ENCODE measurements around the gene TBC1D8. TPM values are rescaled to one million over a fixed set of nuclear protein-coding genes. Genes with fewer than 3 reads are reported as not detected.

Gene TBC1D8
- total and polyA plus RNA-seq, 2 of the 8 experiments (the other 6 are each of a cell fraction or from before 2014, with no cell fraction given) = 20.8 to 21.8 TPM

GRCh38 chr2:101007415-101008345 lies 143.5 kb downstream of the TBC1D8 start:
- peaks cover 18 to 32% of the 10 kb centered on the region in 2 experiments for H4K20me1 ChIP-seq (replicated peaks in 1 of 2; ENCODE audit: control insufficient read depth in 1 of 2, insufficient read depth in 2 of 2, low read length in 2 of 2)
- WGBS, 2 experiments (ENCODE audit: extremely low coverage in 1 of 2, insufficient coverage in 1 of 2, insufficient read length in 1 of 2, insufficient replicate concordance in 2 of 2, low coverage in 1 of 2, low lambda C conversion rate in 2 of 2, missing lambda C conversion rate in 1 of 2) = 85% methylated on average over 11 of the region's 11 CpGs; no CpG with 5 or more reads in 1 of the 2 experiments

More at GRCh38 chr2:101007415-101008345, 143.5 kb downstream of the TBC1D8 start:
- Histone ChIP-seq H3K9me3 (ENCODE audit: insufficient read depth in 2 of 2, low read depth in 1 of 2, low read length in 1 of 2) (no peaks in the 10 kb centered on the region), H3K27me3 (replicated peaks in 1 of 4; ENCODE audit: control insufficient read depth in 3 of 4, extremely low read depth in 1 of 4, insufficient read depth in 3 of 4, low read length in 3 of 4) (no peaks in the 10 kb centered on the region; a peak in 1 of 7 replicates), H2BK5ac (ENCODE audit: low read depth, low read length) (no peak overlapping the region), H3K4me3 (ENCODE audit: extremely low read depth in 1 of 4, insufficient read depth in 2 of 4, low read depth in 3 of 4, low read length in 4 of 4) (no peak overlapping the region), H2AFZ (ENCODE audit: low read length) (no peak overlapping the region), H4K5ac (ENCODE audit: insufficient read length, low read depth, low read length) (no peak overlapping the region), H2BK12ac (ENCODE audit: low read depth, low read length) (no peak overlapping the region), H3K79me1 (ENCODE audit: low read depth, low read length) (peaks cover 3% of the 10 kb centered on the region), H3K79me2 (ENCODE audit: control insufficient read depth in 1 of 2, insufficient read depth in 2 of 2, low read length in 2 of 2) (peaks cover 6 to 27% of the 10 kb centered on the region in 2 experiments), H2BK15ac (ENCODE audit: low read length) (no peak overlapping the region), H3K14ac (ENCODE audit: insufficient read length) (no peak overlapping the region), H3K4me2 (ENCODE audit: insufficient read depth in 1 of 2, low read depth in 2 of 2, low read length in 2 of 2) (no peak overlapping the region), H3K27ac (ENCODE audit: low read depth, low read length) (no peak overlapping the region), H3K23ac (ENCODE audit: insufficient read length) (no peak overlapping the region), H4K8ac (ENCODE audit: extremely low read depth, insufficient read depth, low read length) (peak overlapping the region; percentile 85; the same call in 1 of the 2 replicates), H4K91ac (replicated peaks; ENCODE audit: insufficient read length, low read length) (no peak overlapping the region), H2AK5ac (ENCODE audit: low read depth, low read length) (no peak overlapping the region), H3K4me1 (replicated peaks in 1 of 4; ENCODE audit: control insufficient read depth in 3 of 4, insufficient read depth in 4 of 4, low read length in 3 of 4) (peaks cover 0 to 8% (median 7%) of the 10 kb centered on the region in 4 experiments; a peak in 4 of 7 replicates), H3K9ac (replicated peaks in 1 of 4; ENCODE audit: extremely low read depth in 1 of 4, low read depth in 3 of 4, low read length in 3 of 4) (no peak overlapping the region), H2BK120ac (replicated peaks; ENCODE audit: low read depth, low read length) (no peak overlapping the region), H3K36me3 (ENCODE audit: control insufficient read depth in 2 of 4, insufficient read depth in 4 of 4, low read length in 3 of 4) (peaks cover 33 to 93% (median 57%) of the 10 kb centered on the region in 4 experiments), H3K18ac (ENCODE audit: extremely low read depth, low read length) (no peak overlapping the region), H2BK20ac (ENCODE audit: low read length) (no peak overlapping the region), H3K23me2 (ENCODE audit: low read depth, low read length) (peaks cover 4% of the 10 kb centered on the region; the same call in 1 of the 2 replicates), H3K56ac (replicated peaks; ENCODE audit: insufficient read length, low read depth, low read length) (no peak overlapping the region), H3K4ac (replicated peaks; ENCODE audit: insufficient read length, low read depth, low read length) (no peak overlapping the region)
- DNase-seq (ENCODE audit: low read depth in 1 of 2, low spot score in 2 of 2) = no peak
- TF ChIP-seq TAF7 (optimal IDR thresholded peaks at IDR 0.05; ENCODE audit: borderline replicate concordance, low read depth, low read length) (peak; percentile 54), CHD2 (IDR thresholded peaks at IDR 0.05; ENCODE audit: low read length) (peak; percentile 40; the same call in 1 of the 2 replicates), SIX5 (IDR thresholded peaks at IDR 0.05; ENCODE audit: low read depth, low read length) (no peak), POLR2AphosphoS5 (IDR thresholded peaks at IDR 0.05; ENCODE audit: low read depth, low read length) (peak; percentile 82), POLR2A (IDR thresholded peaks at IDR 0.05; ENCODE audit: control extremely low read depth in 1 of 2, low read depth in 2 of 2, low read length in 2 of 2) (peak; percentile 75 to 76)
- TF ChIP-seq, protein P1, sequence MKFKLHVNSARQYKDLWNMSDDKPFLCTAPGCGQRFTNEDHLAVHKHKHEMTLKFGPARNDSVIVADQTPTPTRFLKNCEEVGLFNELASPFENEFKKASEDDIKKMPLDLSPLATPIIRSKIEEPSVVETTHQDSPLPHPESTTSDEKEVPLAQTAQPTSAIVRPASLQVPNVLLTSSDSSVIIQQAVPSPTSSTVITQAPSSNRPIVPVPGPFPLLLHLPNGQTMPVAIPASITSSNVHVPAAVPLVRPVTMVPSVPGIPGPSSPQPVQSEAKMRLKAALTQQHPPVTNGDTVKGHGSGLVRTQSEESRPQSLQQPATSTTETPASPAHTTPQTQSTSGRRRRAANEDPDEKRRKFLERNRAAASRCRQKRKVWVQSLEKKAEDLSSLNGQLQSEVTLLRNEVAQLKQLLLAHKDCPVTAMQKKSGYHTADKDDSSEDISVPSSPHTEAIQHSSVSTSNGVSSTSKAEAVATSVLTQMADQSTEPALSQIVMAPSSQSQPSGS (IDR thresholded peaks at IDR 0.05; ENCODE audit: low read length) = peak; percentile 82; the same call in 1 of the 2 replicates
- POLR2A ChIA-PET (ENCODE audit: partially characterized antibody) = interaction anchor here (0.7 to 8.5 kb wide), 20 partner anchors 9 to 1194 kb away, joined by 3 to 151 read pairs (median 4); partner anchors contain the start of genes CNOT11, PDCL3 and TBC1D8
- CTCF ChIA-PET (ENCODE audit: partially characterized antibody) = interaction anchor here (0.8 to 1.8 kb wide), 7 partner anchors 15 to 414 kb away, joined by 3 to 6 read pairs (median 3); no protein-coding TSS in a partner anchor
- no peak for FAIRE-seq
